GM23338 (cell line): Measurements from ENCODE around the gene ZNF697.
"Not testable (repeated sequence)": the region's sequence is repeated elsewhere in the genome, so short reads cannot be mapped to it uniquely, and the experiment has no call there.

ENCODE experiments used
- CREB1 ChIP-seq: fragments of 250-450 bp; sonication (Bioruptor Pico); IDR thresholded peaks from 2 replicates; pipeline ENCODE4 v1.5.0; 2020; ENCODE audit warnings: low read depth, mild to moderate bottlenecking, moderate library complexity
- EZH2 ChIP-seq: fragments of 200-600 bp; sonication (generic); IDR thresholded peaks from one replicate; pipeline ENCODE4 v1.8.0; 2017; ENCODE audit warnings: antibody characterized with exemption, mild to moderate bottlenecking, low read depth; ENCODE audit not compliant: unreplicated experiment
- EZH2phosphoT487 ChIP-seq: fragments of 200-600 bp; sonication (generic); IDR thresholded peaks from one replicate; pipeline ENCODE4 v1.8.1; 2018; ENCODE audit warnings: antibody characterized with exemption; ENCODE audit not compliant: unreplicated experiment
- TF ChIP-seq, protein P1 (sequence below), 2 experiments: fragments of 200-600 bp in 1 of 2; sonication (generic) in 1 of 2; conservative IDR thresholded peaks; 2 replicates each; pipeline versions ENCODE4 v1.5.1 to v1.6.1; 2016 to 2017; ENCODE audit warnings: antibody characterized with exemption in 2 of 2, low read depth in 2 of 2, mild to moderate bottlenecking in 2 of 2, moderate library complexity in 1 of 2

DNA sequence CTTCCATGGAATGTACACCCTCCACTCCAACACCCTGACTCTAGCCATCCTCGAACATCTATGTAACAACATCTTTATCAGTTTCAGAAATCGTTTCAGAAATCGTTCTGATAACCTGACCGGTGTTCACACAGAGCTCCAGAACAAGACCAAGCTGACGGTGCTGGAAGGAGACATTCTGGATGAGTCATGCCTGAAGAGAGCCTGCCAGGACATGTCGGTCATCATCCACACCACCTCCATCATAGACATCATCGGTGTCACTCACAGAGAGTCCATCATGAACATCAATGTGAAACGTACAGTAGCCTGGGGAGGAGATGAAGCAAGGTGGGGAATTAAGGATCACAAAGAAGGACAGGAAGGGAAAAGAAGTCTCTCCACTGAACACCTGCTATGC, 43.0 kb downstream of the ZNF697 start:
- TF ChIP-seq, protein P1, sequence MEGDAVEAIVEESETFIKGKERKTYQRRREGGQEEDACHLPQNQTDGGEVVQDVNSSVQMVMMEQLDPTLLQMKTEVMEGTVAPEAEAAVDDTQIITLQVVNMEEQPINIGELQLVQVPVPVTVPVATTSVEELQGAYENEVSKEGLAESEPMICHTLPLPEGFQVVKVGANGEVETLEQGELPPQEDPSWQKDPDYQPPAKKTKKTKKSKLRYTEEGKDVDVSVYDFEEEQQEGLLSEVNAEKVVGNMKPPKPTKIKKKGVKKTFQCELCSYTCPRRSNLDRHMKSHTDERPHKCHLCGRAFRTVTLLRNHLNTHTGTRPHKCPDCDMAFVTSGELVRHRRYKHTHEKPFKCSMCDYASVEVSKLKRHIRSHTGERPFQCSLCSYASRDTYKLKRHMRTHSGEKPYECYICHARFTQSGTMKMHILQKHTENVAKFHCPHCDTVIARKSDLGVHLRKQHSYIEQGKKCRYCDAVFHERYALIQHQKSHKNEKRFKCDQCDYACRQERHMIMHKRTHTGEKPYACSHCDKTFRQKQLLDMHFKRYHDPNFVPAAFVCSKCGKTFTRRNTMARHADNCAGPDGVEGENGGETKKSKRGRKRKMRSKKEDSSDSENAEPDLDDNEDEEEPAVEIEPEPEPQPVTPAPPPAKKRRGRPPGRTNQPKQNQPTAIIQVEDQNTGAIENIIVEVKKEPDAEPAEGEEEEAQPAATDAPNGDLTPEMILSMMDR (conservative IDR thresholded peaks at IDR 0.05; ENCODE audit: low read depth in 2 of 2), result not testable (repeated sequence)
- TF ChIP-seq CREB1 (CRISPR knock-in tag); EZH2phosphoT487; EZH2: not testable (repeated sequence)
